Vagina (tissue), 2 donors: ENCODE results near the gene FBXO21. TPM values are rescaled to one million over a fixed set of nuclear protein-coding genes. Genes with fewer than 3 reads are reported as not detected.

ENCODE experiments used
- DNase-seq, 2 donors: peaks; one replicate each; pipeline ENCODE4 v3.0.0-alpha.2; 2017; ENCODE audit errors: extremely low spot score in 2 of 2
- H3K27ac ChIP-seq: fragments of 200-600 bp; sonication (generic); one replicate; pipeline ENCODE4 v1.5.1; 2019
- H3K27me3 ChIP-seq: fragments of 200-600 bp; sonication (generic); one replicate; pipeline ENCODE4 v1.5.1; 2019
- H3K36me3 ChIP-seq, 2 donors: fragments of 200-600 bp; sonication (generic); one replicate each; pipeline ENCODE4 v1.5.1; 2017 to 2019
- H3K4me1 ChIP-seq: fragments of 200-600 bp; sonication (generic); one replicate; pipeline ENCODE4 v1.5.1; 2019
- H3K4me3 ChIP-seq, 2 donors: fragments of 200-600 bp; sonication (generic); 1 replicate in 1 of 2; 2 replicates in 1 of 2; pipeline ENCODE4 v1.5.1; 2016 to 2019
- H3K9me3 ChIP-seq: fragments of 200-600 bp; sonication (generic); one replicate; pipeline ENCODE4 v1.5.1; 2019
- CTCF ChIP-seq, 3 experiments: fragments of 450-650 bp in 2 of 3; fragments of 200-600 bp in 1 of 3; sonication (generic) in 1 of 3; IDR thresholded peaks; one replicate each; pipeline ENCODE4 v1.5.1; 2017 to 2019; ENCODE audit warnings: antibody characterized with exemption in 3 of 3, mild to moderate bottlenecking in 2 of 3, moderate library complexity in 2 of 3
- POLR2A ChIP-seq, 2 donors: fragments of 450-650 bp; IDR thresholded peaks; one replicate each; pipeline ENCODE4 v1.6.1; 2017; ENCODE audit warnings: antibody characterized with exemption in 2 of 2, mild to moderate bottlenecking in 2 of 2, moderate library complexity in 2 of 2
- POLR2AphosphoS5 ChIP-seq, 2 donors: sonication (generic); formaldehyde crosslinking; IDR thresholded peaks; one replicate each; pipeline ENCODE4 v1.9.0; 2017; ENCODE audit warnings: antibody characterized with exemption in 2 of 2, mild to moderate bottlenecking in 2 of 2, low read depth in 1 of 2; ENCODE audit not compliant: insufficient read depth in 1 of 2
- intact Hi-C: fragments of 100-400 bp; cut with DNase I; formaldehyde crosslinking; loops from one replicate; pipeline ENCODE4 v1.15.1; 2023
- total RNA-seq: library from RNA; depleted of rRNA; stranded (reverse); fragments of >200 nt; gene quantifications from one replicate; pipeline ENCODE4 v1.2.3, GENCODE V29; 2016

FBXO21 gene
- total RNA-seq, 1 donor from 2014 or later = 62.4 TPM

GRCh38 chr12:117152793-117153775 lies 37.2 kb downstream of the FBXO21 start:
- intact Hi-C loops = no loop called here
- Histone ChIP-seq H3K4me1 (peaks cover 5% of the 10 kb centered on the region), H3K4me3 (no peak overlapping the region), H3K36me3 (peaks cover 6 to 48% of the 10 kb centered on the region in 2 donors), H3K27ac (no peak overlapping the region), H3K9me3 (no peaks in the 10 kb centered on the region), H3K27me3 (no peaks in the 10 kb centered on the region)
- no peak for DNase-seq
- TF ChIP-seq CTCF (IDR thresholded peaks at IDR 0.05) (no peak), POLR2A (IDR thresholded peaks at IDR 0.05) (no peak), POLR2AphosphoS5 (IDR thresholded peaks at IDR 0.05; ENCODE audit: insufficient read depth in 1 of 2, low read depth in 1 of 2) (no peak)

- Histone ChIP-seq H3K9me3 (no peaks in the 10 kb centered on the region), H3K4me1 (peaks cover 5% of the 10 kb centered on the region), H3K4me3 (no peak overlapping the region), H3K27ac (no peak overlapping the region), H3K27me3 (no peaks in the 10 kb centered on the region), H3K36me3 (peaks cover 6 to 49% of the 10 kb centered on the region in 2 donors)
- TF ChIP-seq CTCF (IDR thresholded peaks at IDR 0.05) = no peak
- no peak for TF ChIP-seq POLR2A (IDR thresholded peaks at IDR 0.05)
- TF ChIP-seq POLR2AphosphoS5 (IDR thresholded peaks at IDR 0.05; ENCODE audit: insufficient read depth in 1 of 2, low read depth in 1 of 2) = no peak
- intact Hi-C loops = no loop called here
- DNase-seq = no peak
Measured at GRCh38 chr12:117151403-117152031, 38.8 kb downstream of the FBXO21 start.

- Histone ChIP-seq H3K4me3 (no peak overlapping the region), H3K36me3 (peaks cover 0 to 48% of the 10 kb centered on the region in 2 donors), H3K9me3 (no peaks in the 10 kb centered on the region), H3K27me3 (no peaks in the 10 kb centered on the region), H3K4me1 (peaks cover 5% of the 10 kb centered on the region), H3K27ac (no peak overlapping the region)
- intact Hi-C loops = loop anchor here (10.0 kb wide), 1 partner anchor 125 kb away; no protein-coding TSS in a partner anchor
- DNase-seq = no peak
- TF ChIP-seq CTCF (IDR thresholded peaks at IDR 0.05) (no peak), POLR2AphosphoS5 (IDR thresholded peaks at IDR 0.05; ENCODE audit: insufficient read depth in 1 of 2, low read depth in 1 of 2) (no peak), POLR2A (IDR thresholded peaks at IDR 0.05) (no peak)
Measured at GRCh38 chr12:117149431-117149830, 40.8 kb downstream of the FBXO21 start.

GRCh38 chr12:117148642-117149041 lies 41.6 kb downstream of the FBXO21 start:
- peaks cover 0 to 41% of the 10 kb centered on the region in 2 donors for H3K36me3 ChIP-seq

More at GRCh38 chr12:117148642-117149041, 41.6 kb downstream of the FBXO21 start:
- no peak overlapping the region for H3K27ac ChIP-seq
- H3K27me3 ChIP-seq = no peaks in the 10 kb centered on the region
- TF ChIP-seq CTCF (IDR thresholded peaks at IDR 0.05) (no peak), POLR2AphosphoS5 (IDR thresholded peaks at IDR 0.05; ENCODE audit: insufficient read depth in 1 of 2, low read depth in 1 of 2) (no peak), POLR2A (IDR thresholded peaks at IDR 0.05) (no peak)
- no peak for DNase-seq
- H3K9me3 ChIP-seq = no peaks in the 10 kb centered on the region
- intact Hi-C loops = loop anchor here (10.0 kb wide), 1 partner anchor 124 kb away; no protein-coding TSS in a partner anchor
- no peak overlapping the region for H3K4me3 ChIP-seq
- peaks cover 5% of the 10 kb centered on the region for H3K4me1 ChIP-seq
